ENCODE results near the gene RET.
"Not testable (repeated sequence)": the region's sequence is repeated elsewhere in the genome, so short reads cannot be mapped to it uniquely, and the experiment has no call there.

The RET gene

DNA sequence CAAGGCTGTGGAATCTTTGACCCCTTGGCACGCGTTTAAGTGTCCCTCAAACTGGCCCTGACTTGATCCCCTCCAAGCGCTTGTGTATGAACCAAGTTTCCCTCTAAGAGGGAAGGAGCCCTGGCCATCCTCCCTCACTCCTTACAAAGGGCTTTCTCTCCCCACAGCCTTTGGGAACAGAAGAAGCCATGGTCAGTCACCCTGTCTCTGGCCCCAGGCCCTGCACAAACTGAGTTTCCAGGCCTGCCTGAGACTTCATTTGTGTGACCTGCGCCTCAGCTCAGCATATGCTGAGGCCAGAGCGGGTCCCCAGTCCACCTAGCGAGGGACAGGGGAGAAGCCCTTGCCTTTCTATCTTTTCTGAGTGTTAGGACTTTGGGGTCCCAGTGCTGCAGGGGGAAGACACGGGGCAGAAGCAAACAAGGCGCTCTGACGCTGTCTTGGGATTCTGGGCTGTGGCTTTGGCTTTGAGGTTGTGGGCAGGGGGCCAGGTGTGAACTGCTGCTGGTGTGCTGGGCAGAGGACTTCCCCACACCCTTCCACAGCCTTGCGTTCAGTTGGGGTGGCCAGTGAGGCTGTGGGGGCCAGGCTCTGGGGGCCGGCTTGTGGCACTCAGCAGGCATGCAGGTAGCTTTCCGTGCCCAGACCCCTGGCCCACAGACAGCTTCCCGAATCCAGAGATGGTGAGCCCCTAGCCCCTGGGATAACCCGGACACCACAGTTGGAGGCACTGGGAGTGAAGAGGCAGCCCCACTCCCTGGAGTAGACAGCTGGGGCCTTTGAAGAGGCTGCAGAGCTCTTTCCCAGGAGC, 1.5 kb downstream of the RET start:
- no peak for DNase-seq (ENCODE audit: low read depth)

DNA sequence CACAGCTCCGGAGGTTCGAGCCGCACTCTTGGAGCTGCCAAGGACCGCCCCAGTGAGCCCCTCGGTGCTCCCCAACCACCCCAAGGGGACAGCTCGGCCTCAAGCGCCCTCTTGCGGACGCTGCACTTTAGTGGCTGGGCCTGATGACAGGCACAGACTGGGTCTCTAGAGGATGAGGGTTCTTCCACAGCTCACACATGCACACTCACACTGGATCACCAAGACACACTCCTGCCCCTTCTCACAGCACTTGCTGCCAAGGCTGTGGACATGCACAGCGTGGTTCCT, 2.1 kb downstream of the RET start:
- DNase-seq (ENCODE audit: low read depth), result no peak

DNA sequence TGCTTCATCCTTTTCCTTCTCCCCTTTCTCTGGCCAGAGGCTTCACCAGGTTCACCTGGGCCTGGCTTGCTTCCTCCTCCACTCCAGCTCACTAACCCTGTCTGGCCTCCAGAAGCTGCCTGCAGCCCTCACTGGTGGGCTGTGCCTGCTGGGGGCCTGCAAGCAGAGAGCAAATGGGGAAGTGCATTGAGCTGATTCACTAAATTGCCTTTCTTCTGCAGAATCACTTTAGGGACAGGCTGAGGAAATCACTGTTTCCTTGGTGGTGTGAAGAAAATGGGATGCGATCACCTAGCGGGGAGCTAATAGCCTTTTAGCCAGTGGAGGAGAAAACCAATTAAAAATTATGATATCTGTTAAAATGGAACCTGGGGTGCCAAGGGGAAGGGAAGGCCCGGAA, 3.0 kb downstream of the RET start:
- DNase-seq (ENCODE audit: low read depth), result no peak

DNA sequence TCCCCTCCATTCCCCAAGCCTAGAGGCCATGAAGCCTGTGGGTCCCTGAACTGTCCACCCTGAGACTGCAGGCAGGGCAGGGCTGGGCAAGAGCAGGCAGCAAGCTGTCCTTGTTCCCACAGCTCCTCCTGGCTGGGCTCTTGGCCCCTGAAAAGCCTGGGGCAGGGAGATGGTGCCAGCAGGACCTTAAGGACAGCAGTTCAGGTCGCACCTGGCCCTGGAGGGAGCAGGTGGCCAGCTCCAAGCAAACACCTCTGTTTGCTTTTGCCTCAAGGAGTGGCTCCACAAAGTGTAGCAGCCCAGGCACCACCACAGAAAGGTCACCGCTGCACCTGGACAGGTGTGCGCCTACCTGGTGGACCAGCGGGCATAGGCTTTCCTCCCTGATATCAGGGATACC, 5.2 kb downstream of the RET start:
- no peak for DNase-seq (ENCODE audit: low read depth)

DNA sequence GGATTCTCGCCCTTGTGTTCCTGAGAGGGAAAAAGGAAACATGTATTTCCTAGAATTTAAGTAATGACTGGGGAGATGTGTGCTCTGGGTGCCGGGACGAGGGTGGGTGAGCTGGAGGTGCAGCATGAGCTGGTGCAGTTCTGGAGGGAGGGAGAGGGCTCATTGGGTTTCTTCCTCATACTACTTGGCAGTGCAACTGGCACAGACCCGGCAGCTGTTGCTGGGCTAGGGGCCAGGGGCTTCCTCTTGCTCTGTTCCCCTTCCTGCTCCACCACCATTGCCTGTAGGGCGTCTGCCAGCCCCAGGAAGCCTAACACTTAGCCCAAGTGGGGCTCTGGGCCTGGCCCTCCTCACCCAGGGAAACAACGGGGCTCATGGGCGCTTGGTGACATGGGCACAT, 5.9 kb downstream of the RET start:
- no peak for DNase-seq (ENCODE audit: low read depth)

DNA sequence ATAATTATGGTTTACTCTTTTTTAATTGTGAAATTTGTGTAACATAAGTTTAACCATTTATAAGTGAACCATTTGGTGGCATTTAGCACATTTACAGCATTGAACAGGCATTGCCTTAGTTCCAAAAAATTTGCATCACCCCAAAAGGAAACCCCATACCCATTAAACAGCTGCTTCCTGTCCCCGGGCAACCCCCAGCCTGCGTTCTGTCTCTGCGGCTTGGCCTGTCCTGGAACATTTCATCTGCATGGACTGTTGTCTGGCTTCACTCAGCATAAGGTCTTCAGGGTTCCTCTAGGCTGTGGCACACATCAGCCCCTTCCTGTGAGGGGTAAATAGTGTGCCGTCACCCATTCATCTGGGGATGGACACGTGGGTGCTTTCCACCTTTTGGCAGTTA, 6.9 kb downstream of the RET start:
- no peak for DNase-seq (ENCODE audit: low read depth)

DNA sequence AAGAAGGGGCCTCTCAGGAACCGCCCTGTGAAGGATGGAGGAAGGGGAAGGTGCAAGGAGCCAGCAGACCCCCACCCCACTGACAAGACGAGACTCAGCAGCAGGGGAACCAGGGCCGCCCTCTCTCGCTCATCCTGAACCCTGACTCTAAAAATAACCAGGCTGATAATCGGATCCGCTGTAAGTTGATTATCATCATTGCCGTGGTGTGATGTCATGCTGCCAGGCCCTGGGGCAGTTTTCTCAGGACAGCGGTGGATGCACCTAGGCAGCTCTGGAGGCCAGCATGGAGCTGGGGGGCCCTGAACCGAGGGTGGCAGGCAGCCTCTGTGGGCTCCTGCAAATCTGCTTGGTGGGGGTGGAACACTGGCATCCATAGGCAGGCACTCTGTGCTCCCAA, 7.9 kb downstream of the RET start:
- DNase-seq (ENCODE audit: low read depth), result no peak

DNA sequence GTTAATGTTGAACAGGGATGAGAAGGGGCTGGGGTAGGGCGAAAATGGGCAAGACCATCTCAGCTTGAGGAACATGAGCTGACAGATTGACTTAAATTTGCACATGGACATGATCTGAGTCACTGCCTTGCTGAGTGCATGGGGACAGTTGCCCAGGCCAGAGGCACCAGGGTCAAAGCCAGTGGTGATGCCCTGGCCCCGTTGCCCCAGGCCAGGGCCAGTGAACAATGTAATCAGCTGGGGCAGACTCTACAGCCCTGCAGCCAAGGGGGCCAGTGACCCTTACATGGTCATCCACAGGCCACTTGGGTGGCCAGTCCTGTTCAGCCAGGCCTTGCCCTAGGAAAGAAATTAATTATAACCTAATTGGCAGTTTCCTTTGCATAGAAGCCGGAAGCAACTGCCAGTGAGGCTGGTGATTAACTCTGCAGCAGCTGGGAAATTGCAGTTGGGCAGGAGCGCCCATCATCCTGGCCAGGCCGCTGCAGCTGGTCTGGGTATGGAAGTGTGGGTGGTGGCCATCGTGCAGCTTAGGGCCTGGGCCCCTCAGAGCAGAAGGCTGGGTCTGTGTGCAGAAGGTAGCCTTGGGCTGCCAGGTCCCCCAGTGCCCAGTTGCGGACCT, 9.6 kb downstream of the RET start:
- DNase-seq (ENCODE audit: low read depth), result no peak

DNA sequence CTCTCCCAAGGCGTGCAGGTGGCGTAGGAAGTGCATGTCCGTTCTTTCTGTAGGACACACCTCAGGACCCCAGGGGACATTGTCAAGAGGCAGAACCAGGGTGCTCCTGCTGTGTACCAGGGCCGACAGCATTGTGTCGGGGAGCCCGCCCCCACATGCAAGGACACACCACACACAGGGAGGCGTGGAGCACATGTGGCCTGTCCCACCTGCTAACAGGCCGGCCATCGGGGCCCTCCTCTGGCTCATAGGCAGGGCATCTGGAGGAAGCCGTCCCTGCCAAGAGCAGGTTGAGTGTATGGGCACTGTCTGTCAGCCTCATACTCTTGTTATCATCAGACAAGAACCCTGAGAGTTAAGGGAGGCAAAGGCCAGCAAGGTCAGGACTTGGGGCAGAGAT, 12.7 kb downstream of the RET start:
- no peak for DNase-seq (ENCODE audit: low read depth)

DNA sequence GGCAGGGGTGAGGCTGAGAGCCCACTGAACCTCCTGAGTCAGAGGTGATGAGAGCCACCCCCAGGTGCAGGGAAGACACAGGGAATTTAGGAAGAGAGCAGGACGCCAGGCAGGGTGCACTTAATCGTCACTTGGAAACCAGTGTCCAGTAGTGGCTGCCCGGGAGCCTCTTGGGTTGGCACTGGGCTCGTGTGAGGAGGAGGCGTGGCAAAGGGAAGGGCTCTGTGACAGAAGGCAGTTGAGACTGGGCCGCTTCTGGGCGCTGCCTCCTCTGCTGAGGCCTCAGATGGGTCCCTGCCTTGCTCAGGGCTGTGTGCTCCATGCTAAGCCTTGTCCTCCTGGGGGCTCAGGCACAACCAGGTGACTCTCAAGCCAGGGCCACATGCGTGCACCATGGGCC, 13.3 kb downstream of the RET start:
- no peak for DNase-seq (ENCODE audit: low read depth)

DNA sequence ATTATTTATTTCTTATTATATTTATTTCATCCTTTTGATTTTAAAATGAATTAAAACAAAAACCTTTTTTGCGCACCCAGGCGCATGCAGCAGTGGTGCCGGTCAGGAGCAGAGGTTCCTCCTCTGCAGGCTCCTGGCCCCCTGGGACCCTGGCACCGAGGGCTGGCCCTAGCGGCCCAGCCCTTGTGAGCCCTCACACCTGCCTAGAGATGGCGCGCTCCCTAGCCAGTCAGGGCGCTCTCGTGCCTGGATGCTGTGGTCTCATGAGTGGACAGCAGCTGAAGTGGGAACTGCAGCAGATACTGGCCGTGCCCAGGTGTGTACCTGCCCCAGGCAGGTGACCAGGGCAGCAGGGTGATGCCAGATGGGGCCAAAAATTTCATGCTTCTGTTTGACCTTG, 13.8 kb downstream of the RET start:
- DNase-seq (ENCODE audit: low read depth), result no peak

DNA sequence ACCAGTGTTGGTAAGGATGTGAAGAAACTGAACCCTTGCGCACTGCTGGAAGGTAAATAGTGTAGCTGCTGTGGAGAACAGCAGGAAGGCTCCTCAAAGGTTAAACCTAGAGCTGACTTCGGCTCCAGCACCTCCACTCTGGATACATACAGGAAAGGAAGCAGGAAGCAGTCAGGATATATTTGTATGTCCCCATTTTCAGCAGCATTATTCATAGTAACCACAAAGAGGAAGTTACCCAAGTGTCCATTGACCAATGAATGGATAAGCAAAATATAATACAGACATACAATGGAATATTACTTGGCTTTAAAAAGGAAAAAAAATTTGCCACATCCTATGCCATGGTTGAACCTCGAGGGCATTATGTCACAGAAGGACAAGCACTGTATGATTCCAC, 15.0 kb downstream of the RET start:
- DNase-seq (ENCODE audit: low read depth), result no peak

DNA sequence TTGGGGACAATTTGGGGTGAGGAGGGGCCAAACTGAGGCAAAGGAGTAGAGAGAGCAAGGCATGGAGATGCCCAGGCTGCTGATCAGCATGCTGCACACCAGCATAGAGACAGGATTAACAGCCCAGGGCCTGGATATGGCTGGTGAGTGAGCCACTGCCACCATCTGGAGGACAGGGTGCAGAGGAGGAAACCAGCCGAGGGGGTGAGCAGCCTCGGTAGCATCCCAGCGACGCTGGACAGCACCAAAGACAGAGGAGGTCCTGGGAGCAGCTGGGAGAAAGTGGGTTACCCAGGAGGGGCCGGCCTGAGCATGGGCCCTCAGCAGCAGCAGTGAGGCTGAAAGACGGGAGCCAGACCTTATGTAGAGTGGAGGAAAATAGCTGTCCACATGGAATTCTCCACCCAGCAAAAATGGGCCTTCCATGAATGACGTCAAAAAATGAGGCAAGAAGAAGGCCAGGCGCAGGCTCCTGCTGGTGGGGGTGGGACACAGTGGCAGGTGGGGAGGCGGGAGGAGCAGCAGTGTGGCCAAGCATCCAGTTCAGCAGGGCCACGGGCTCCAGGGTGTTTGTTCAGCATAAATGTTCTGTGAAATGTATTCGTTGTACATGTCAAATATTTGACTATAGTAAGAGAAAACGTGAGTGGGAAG, 16.7 kb downstream of the RET start:
- DNase-seq (ENCODE audit: low read depth), result no peak

DNA sequence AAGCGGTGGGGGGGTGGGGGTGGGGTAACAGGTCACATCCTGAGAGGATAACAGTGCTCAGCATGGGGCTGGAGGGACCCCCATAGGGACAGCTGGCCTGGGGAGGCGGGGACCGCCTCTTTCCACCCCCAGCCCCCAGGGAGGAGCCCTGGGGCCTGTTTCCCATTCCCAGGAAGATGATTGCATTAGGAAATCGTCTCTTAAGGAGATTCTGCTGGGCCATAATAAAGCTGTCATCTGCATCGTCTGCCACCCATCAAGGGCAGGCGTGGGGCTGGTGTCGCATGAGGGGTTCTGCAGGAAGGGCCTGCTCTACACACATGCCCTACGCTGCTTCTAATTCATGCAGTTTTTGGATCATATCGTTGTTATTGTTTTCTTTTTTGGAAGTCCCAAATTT, 17.2 kb downstream of the RET start:
- DNase-seq (ENCODE audit: low read depth), result no peak

DNA sequence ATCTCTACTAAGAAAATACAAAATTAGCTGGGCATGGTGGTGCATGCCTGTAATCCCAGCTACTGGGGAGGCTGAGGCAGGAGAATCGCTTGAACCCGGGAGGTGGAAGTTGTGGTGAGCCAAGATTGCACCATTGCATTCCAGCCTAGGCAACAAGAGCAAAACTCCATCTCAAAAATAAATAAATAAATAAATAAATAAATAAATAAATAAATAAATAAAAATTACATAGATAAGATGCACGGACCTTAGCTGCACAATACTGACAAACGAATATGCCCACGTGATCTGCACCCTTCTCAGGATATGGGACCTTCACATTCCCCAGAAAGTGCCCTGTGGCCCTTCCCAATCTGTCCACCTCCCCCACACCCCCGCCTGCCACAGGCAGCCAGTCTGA, 22.5 kb downstream of the RET start:
- not testable (repeated sequence) for DNase-seq (ENCODE audit: low read depth)

DNA sequence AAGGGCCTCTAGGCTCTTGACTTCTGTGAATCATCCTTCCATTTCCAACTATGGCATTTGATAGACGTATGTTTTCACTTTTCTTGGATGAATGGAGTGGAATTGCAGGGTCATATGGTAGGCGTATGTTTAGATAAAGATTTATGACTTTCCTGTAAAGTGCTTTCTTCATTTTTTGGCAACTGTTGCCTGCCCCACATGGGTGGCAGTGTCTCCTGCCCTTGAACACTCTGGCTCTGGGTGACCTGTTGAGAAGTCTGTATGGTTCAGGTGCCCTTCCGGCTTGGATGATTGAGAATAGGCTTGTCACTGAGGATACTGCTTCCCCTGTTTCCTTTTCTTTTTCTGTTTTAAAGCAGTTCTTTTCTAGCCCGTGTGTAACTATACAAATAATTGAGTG, 23.1 kb downstream of the RET start:
- no peak for DNase-seq (ENCODE audit: low read depth)

DNA sequence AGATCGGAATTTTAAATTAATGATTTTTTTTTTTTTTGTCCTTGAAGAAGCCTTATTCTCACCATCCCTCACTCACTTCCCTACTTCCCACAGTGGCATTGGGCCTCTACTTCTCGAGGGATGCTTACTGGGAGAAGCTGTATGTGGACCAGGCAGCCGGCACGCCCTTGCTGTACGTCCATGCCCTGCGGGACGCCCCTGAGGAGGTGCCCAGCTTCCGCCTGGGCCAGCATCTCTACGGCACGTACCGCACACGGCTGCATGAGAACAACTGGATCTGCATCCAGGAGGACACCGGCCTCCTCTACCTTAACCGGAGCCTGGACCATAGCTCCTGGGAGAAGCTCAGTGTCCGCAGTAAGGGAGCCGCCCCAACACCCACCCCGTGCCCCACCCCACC, 23.5 kb downstream of the RET start:
- DNase-seq (ENCODE audit: low read depth), result no peak

DNA sequence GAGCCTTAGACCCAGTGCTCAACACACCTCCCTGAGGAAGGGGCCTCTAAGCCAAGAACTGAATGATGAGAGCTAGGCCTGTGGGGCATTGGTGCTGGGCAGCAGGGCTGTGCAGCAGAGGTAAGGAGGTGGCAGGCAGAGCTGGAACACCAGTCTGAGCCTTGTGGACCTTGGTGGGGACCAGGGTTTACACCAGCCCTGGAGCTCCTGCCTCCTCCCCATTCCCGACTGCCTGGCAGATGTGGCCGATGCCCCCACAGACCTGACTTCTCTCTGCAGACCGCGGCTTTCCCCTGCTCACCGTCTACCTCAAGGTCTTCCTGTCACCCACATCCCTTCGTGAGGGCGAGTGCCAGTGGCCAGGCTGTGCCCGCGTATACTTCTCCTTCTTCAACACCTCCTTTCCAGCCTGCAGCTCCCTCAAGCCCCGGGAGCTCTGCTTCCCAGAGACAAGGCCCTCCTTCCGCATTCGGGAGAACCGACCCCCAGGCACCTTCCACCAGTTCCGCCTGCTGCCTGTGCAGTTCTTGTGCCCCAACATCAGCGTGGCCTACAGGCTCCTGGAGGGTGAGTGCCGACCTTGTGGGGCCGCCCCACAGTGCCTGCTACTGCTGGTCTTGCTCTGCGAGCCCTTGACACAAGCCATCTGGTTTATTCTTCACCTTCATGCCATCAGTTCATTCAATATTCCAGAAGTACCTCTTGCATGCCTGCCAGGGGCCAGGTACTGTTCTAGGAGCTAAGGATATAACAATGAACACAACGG, 25.4 kb downstream of the RET start:
- no peak for DNase-seq (ENCODE audit: low read depth)

DNA sequence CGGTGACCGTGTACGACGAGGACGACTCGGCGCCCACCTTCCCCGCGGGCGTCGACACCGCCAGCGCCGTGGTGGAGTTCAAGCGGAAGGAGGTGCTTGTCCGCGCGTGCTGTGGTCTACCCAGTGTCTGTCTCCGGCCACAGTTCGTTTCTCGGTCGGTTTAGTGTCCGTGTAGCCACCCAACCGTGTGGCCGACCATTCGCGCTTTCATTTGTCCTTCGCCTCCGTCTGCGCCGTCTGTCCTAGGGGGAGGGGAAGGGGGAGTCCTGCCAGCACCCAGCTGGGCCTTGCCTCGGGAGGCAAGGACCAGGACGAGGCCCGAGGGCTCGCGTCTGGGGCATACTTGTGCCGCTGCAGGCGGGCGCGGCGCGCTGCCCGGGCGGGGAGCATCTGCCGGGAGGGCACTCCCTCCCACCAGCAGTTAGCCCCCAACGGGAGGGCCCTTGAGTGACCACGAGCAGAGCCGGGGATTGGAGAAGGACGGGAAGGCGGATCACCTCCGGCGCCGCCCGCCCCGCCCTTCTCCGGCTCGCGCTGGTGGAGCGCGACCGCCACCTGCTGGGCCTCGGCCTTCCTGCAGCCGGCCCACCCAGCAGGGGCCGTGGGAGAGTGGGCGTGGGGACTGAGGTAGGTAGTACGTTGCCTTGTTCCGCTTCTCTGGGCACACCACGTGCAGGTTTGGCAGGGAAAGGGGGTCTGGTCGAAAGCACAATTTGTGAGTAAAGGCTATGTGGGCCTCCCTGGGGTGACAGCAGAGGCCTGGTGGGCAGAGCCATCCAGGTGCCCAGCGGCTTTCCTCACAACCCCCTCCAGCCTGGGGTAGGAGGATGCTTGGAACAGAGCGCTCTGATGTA, 28.5 kb downstream of the RET start:
- peak; percentile 63 for DNase-seq (ENCODE audit: low read depth)

DNA sequence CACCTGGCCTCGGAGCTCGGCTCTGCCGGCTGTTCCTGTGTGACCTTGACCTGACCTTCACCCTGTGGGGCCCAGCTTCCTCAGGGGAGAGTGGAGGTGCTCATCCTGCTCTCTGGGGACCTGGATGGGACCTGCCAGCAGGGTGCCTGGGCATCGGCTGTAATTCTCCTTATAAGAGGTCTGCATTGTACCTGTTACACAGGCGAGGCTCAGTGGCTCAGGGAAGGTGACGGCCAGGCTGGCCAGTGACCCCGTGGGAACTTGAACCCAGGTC, 29.0 kb downstream of the RET start:
- DNase-seq (ENCODE audit: low read depth), result no peak

DNA sequence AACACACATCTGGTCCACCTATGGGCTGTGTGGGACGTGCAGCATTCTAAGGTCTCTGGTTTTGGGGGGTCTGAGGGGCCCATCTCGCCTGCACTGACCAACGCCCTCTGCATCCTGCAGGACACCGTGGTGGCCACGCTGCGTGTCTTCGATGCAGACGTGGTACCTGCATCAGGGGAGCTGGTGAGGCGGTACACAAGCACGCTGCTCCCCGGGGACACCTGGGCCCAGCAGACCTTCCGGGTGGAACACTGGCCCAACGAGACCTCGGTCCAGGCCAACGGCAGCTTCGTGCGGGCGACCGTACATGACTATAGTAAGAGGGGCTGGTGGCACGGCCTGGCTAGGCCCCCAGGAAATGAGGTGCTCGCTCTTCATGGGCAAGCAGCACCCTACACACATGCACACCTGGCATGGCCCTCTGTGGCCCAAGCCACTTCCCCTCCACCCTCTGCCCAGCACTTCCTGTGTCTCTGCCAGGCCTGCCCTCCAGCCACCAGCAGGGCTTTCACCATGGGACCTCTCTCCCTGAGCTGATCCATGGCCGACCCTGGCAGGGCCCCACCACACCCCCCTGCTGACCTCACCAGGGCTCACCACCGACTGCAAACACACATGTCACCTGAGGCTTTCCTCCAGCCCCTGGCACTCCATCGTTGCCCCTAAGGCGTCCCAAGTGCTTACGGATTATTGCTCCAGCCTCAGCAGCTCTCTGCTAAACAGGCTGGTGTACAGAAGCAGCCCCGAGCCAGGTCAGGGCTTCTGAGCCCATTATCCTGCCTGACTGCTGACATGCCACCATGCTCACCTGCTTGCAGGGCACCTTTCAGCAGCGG, 29.6 kb downstream of the RET start:
- no peak for DNase-seq (ENCODE audit: low read depth)
